HepG2 (cell line): ENCODE data around the gene ENTREP1.

ENCODE experiments used
- CHCHD3 ChIP-seq: sonication (generic); formaldehyde crosslinking; IDR thresholded peaks from 2 replicates; pipeline ENCODE4 v1.8.0; 2022; ENCODE audit warnings: mild to moderate bottlenecking, missing genetic modification reagents, moderate library complexity
- EP300 ChIP-seq, 3 experiments: sonication (generic) in 1 of 3; formaldehyde crosslinking in 1 of 3; IDR thresholded peaks; 2 replicates each; pipeline versions ENCODE4 v1.5.1 to v1.6.1; 2011 to 2020; ENCODE audit warnings: low read depth in 2 of 3, low read length in 2 of 3, borderline replicate concordance in 1 of 3, improper control_type of control experiment in 1 of 3, mild to moderate bottlenecking in 1 of 3, missing genetic modification reagents in 1 of 3, moderate library complexity in 1 of 3
- JUND ChIP-seq: sonication (generic); formaldehyde crosslinking; IDR thresholded peaks from 2 replicates; pipeline ENCODE4 v1.8.0; 2022; ENCODE audit warnings: mild to moderate bottlenecking, missing genetic modification reagents
- MAFG ChIP-seq: sonication (generic); formaldehyde crosslinking; IDR thresholded peaks from 2 replicates; pipeline ENCODE4 v1.5.1; 2020; ENCODE audit warnings: mild to moderate bottlenecking, missing genetic modification reagents
- POLR2AphosphoS2 ChIP-seq: IDR thresholded peaks from 2 replicates; pipeline ENCODE4 v1.6.1; 2011; ENCODE audit warnings: low read depth, low read length, improper control_type of control experiment
- POLR2AphosphoS5 ChIP-seq: IDR thresholded peaks from 2 replicates; pipeline ENCODE4 v1.6.1; 2012; ENCODE audit warnings: low read depth, low read length
- TCF7L2 ChIP-seq: IDR thresholded peaks from 2 replicates; pipeline ENCODE4 v1.6.1; 2011; ENCODE audit warnings: mild to moderate bottlenecking, low read depth, low read length, moderate library complexity
- TEAD2 ChIP-seq: sonication (generic); formaldehyde crosslinking; IDR thresholded peaks from 2 replicates; pipeline ENCODE4 v1.9.0; 2021; ENCODE audit warnings: missing genetic modification reagents
- ZNF260 ChIP-seq: sonication (generic); formaldehyde crosslinking; IDR thresholded peaks from 2 replicates; pipeline ENCODE4 v1.4.0; 2020; ENCODE audit warnings: missing genetic modification reagents, low read depth, mild to moderate bottlenecking, borderline replicate concordance
- ZNF280B ChIP-seq: sonication (generic); formaldehyde crosslinking; IDR thresholded peaks from 2 replicates; pipeline ENCODE4 v1.5.0; 2020; ENCODE audit warnings: missing genetic modification reagents, mild to moderate bottlenecking, borderline replicate concordance
- ZSCAN5A ChIP-seq: sonication (generic); formaldehyde crosslinking; IDR thresholded peaks from 2 replicates; pipeline ENCODE4 v1.8.0; 2022; ENCODE audit warnings: mild to moderate bottlenecking, missing genetic modification reagents, borderline replicate concordance

- TF ChIP-seq CHCHD3 (CRISPR knock-in tag) (no peak), TEAD2 (CRISPR knock-in tag) (no peak), POLR2AphosphoS2 (no peak), ZNF260 (CRISPR knock-in tag) (no peak), TCF7L2 (no peak), JUND (CRISPR knock-in tag) (no peak), EP300 (IDR thresholded peaks at IDR 0.05; ENCODE audit: low read depth in 2 of 2, low read length in 2 of 2) (no peak), EP300 (CRISPR knock-in tag; IDR thresholded peaks at IDR 0.05; ENCODE audit: borderline replicate concordance) (no peak), ZSCAN5A (CRISPR knock-in tag) (no peak), POLR2AphosphoS5 (no peak), MAFG (CRISPR knock-in tag) (no peak), ZNF280B (CRISPR knock-in tag) (no peak)
Measured at GRCh38 chr9:69303331-69303730, 21.7 kb upstream of the ENTREP1 start.
